Skeletal muscle cell (primary cell): ENCODE results near the gene TRIO.
"Not testable (repeated sequence)": the region's sequence is repeated elsewhere in the genome, so short reads cannot be mapped to it uniquely, and the experiment has no call there.

Experiments
- DNase-seq: peaks from one replicate; pipeline ENCODE4 v3.0.0-alpha.2; 2010; ENCODE audit warnings: low read depth
- H3K4me3 ChIP-seq: 2 replicates; pipeline ENCODE4 v1.5.1; 2011; ENCODE audit warnings: low read depth, mild to moderate bottlenecking, control low read depth, low read length, moderate library complexity

The TRIO gene

DNA sequence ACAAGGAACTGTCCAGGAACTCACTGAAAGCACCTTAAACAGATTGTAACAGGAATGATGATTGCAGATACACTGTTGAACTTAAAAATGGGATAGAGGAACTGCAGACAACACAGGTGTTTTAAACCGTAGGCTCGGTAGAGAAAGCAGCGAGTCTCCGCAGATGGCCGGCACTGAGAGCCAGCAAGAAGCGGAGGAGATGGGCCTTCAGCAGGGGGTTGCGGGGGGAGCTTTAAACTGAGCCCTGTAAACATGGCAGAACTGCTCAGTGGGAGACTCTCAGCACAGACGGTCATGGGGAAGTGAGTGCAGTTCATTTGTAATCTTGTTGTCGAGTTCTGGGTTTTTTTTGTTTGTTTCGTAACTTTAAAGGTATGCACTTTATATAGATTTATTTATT, 283.4 kb downstream of the TRIO start:
- no peak for DNase-seq
- no peak overlapping the region for H3K4me3 ChIP-seq

- DNase-seq, result no peak
- no peak overlapping the region for H3K4me3 ChIP-seq
Observed at GRCh38 chr5:14428302-14429081, 285.4 kb downstream of the TRIO start.

DNA sequence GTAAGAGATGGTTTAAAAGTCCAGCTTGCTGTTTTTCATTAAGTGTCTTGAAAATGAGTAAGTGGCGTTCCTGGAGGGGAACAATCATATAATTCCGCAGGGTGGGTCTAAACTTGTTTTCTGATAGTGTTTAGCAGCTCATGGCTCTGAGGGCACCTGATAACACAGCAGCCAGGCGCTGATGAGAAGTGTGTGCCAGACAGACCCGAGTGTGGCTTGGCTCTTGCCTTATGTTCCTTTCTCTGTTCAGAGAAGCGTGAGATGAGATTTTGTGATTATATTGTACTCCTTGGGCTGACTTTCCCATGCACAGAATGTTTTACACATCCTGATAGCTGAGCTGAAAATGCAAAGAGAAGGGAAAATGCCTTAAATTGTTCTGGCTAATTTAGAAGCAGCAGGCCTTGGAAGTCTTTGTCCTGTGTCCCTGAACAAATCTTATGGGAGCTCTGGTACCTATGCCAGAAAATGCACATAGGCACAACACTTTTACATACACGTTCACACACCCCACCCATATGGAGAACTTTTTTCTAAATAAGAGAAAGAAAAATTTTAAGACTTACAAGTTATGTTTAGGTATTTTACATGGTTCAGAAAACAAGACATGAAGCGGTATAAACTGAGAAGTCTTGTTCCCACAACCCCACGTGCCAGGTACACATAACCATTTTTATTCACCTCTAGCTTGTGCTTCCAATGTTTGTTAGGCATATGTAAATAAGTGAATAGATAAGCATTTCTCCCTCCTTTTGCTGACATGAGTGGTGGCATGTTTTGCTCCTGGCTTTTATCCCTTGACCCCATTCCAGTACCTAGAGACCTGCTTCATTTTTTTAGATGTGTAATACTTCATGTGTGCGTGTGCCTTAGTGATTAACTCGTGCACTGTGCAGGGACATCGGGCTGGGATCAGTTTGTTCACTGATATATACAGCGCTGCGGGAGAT, 286.2 kb downstream of the TRIO start:
- no peak for DNase-seq
- H3K4me3 ChIP-seq, result no peak overlapping the region

DNA sequence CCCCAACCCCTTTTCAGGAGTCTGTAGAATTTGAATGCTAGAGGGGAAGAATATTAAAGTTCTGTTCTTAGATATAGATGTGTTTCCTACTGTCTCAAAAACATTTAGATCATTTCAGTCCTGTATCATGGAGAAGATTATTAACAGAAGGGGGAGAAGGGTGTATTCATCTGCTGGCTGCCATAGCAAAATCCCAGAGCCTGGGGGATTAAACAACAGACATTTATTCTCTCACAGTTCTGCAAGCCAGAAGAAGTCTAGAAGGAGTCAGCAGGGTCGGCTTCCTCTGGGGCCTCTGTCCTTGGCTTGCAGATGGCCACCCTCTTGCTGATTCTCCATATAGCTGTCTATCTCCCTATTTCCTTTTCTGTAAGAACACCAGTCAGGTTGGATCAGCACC, 288.4 kb downstream of the TRIO start:
- H3K4me3 ChIP-seq, result no peak overlapping the region
- DNase-seq, result no peak

GRCh38 chr5:14432931-14433589, 289.9 kb downstream of the TRIO start:
- no peak overlapping the region for H3K4me3 ChIP-seq
- no peak for DNase-seq

DNA sequence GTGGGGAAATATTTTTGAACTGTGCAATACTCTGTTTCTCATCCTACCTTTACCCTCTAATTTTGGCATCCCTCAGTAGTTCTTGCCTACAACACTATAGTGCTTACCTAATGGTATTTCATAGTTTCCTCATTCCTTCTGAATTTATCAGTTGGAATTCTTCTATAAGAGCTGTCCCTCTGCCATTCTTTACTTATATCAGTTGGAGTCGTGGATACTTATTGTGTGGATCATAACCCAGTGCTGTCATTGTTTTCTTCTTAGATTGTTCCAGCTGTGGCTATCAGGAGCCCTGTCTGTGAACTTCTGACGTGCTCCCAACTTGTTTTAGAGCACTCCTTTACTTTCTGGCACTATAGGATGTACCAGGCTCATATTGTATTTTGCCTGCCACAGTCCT, 292.3 kb downstream of the TRIO start:
- no peak overlapping the region for H3K4me3 ChIP-seq
- no peak for DNase-seq

DNA sequence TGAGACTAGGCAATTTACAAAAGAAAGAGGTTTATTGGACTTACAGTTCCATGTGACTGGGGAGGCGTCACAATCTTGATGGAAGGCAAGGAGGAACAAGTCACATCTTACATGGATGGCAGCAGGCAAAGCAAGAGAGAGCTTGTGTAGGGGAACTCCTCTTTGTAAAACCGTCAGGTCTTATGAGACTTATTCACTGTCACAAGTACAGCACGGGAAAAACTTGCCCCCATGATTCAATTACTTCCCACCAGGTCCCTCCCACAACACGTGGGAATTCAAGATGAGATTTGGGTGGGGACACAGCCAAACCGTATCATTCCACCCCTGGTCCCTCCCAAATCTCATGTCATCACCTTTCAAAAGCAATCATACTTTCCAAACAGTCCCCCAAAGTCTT, 293.0 kb downstream of the TRIO start:
- H3K4me3 ChIP-seq, DNase-seq: not testable (repeated sequence)

- no peak for DNase-seq
- no peak overlapping the region for H3K4me3 ChIP-seq
Observed at GRCh38 chr5:14436801-14437542, 293.8 kb downstream of the TRIO start.

- no peak overlapping the region for H3K4me3 ChIP-seq
- no peak for DNase-seq
Observed at GRCh38 chr5:14438195-14438606, 295.1 kb downstream of the TRIO start.

DNA sequence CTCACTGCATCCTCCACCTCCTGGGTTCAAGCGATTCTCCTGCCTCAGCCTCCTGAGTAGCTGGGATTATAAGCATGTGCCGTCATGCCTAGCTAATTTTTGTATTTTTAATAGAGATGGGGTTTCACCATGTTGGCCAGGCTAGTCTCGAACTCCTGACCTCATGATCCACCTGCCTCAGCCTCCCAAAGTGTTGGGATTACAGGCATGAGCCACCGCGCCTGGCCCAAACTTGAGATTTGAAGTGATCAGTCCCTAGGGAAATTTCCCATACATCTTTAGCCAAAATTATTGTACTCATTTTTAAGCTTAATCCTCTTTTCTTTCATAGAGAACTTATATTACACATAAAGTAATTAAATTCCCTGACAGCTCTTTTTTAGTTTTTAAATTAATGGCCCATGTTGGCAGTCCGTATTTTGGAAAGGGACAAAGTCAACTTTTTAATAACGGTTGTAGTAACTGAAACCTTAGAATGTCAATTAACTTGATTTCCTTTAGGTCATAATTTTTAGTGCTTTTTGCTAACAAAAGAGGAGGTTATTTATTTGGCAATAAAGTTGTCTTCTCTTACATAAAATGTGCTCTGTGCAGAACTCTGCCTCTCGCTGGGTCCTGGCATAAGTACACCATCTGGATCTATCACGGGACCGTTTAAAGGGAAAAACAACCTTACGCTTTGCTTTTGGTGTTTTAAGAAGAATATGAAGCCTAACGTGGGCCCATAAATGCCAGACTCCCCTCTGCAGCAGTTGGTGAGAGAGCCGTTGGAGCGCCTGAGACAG, 296.1 kb downstream of the TRIO start:
- DNase-seq, result no peak
- peak overlapping the region; percentile 79 for H3K4me3 ChIP-seq

- H3K4me3 ChIP-seq, result peak overlapping the region; percentile 79
- no peak for DNase-seq
Observed at GRCh38 chr5:14440223-14440581, 297.1 kb downstream of the TRIO start.

GRCh38 chr5:14440582-14441431, 297.7 kb downstream of the TRIO start:
- peak overlapping the region; percentile 79 for H3K4me3 ChIP-seq
- peak; percentile 89 for DNase-seq

DNA sequence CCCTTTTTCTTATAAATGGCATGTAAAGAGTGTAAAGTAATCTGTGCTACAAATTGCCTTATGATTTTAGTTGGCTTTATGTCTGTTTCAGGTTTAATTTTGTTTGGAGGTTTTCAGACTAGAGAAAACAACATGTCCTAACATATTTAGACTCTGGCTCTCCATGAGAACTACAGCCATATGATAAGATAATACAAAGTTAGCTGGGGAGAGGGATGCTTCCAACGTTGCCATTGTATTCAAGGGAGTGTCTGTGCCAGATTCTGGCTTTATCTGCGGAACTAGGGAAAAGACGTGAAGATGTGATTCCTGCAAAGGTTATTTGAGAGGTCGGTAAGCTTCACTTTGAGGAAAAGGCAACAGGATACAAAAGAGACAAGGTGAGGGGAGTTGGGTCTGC, 298.5 kb downstream of the TRIO start:
- H3K4me3 ChIP-seq, result peak overlapping the region; percentile 79

DNA sequence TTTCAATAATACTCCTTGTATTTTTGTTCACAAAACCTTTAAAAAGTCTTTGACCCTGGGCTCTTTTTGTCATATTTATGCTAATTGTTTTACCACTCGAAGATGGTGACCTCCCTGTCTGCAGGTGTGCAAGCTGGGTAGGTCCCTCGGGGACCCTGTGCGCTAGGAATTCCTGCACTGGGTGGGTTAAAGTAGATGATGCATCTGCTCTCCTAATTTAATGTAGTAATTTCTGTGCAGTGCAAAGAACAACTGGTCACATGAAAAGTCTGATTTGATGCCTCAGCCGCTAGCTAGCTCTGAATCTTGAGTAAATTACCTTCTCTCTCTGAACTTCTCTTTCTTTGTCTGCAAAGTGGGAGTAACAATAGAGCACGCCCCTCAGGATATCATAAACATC, 299.4 kb downstream of the TRIO start:
- DNase-seq, result no peak

More for the DNA sequence above, 298.5 kb downstream of the TRIO start:
- DNase-seq, result no peak

GRCh38 chr5:14443671-14444093, 300.5 kb downstream of the TRIO start:
- DNase-seq, result no peak
- peak overlapping the region; percentile 79 for H3K4me3 ChIP-seq

More for the DNA sequence above, 299.4 kb downstream of the TRIO start:
- H3K4me3 ChIP-seq, result peak overlapping the region; percentile 79

GRCh38 chr5:14444161-14444560, 301.0 kb downstream of the TRIO start:
- peak overlapping the region; percentile 79 for H3K4me3 ChIP-seq
- no peak for DNase-seq

DNA sequence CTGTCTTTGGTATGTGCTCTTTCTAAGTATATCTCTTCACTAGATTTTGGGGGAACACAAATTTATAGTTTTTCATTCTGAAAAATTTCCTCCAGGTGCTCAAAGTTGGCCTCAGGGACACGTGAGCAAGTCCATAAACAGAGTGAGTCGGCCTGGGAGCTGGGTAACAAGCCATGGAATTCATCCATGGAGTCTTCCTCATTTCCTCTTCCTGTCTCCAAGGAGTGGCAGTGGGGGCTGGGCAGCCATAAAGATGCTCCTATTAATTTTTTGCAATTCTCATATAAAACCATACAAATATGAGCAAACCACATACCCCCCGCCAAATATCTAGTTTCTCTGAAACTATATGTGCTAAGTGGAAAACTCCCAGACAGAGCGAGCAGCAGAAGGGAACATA, 301.9 kb downstream of the TRIO start:
- peak overlapping the region; percentile 79 for H3K4me3 ChIP-seq
- no peak for DNase-seq
